ENCODE results near the gene POLR2L.

Gene POLR2L

DNA sequence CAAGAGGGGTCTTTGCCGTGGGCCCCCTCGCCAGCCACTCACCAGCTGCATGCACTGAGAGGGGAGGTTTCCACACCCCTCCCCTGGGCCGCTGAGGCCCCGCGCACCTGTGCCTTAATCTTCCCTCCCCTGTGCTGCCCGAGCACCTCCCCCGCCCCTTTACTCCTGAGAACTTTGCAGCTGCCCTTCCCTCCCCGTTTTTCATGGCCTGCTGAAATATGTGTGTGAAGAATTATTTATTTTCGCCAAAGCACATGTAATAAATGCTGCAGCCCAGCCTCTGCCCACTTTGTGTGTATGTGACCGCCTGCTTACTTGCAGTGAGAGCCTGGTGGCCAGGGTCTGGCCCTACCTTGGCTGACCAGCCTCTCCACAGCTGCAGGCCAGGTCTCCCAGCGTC, 17.4 kb downstream of the POLR2L start:
- no peak for DNase-seq

DNA sequence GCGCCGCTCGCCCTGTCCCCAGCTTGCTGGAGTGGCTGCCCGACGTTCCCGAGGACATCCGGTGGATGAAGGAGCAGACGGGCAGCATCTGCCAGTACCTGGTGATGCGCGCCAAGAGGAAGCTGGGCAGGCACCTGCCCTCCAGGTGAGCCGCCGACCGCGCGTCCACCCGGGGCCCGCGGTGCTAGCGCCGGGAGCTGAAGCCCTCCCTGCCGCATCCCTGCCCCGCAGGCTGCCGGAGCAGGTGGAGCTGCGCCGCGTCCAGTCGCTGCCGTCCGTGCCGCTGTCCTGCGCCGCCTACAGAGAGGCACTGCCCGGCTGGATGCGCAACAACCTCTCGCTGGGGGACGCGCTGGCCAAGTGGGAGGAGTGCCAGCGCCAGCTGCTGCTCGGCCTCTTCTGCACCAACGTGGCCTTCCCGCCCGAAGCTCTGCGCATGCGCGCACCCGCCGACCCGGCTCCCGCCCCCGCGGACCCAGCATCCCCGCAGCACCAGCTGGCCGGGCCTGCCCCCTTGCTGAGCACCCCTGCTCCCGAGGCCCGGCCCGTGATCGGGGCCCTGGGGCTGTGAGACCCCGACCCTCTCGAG, 17.9 kb downstream of the POLR2L start:
- DNase-seq, result no peak

DNA sequence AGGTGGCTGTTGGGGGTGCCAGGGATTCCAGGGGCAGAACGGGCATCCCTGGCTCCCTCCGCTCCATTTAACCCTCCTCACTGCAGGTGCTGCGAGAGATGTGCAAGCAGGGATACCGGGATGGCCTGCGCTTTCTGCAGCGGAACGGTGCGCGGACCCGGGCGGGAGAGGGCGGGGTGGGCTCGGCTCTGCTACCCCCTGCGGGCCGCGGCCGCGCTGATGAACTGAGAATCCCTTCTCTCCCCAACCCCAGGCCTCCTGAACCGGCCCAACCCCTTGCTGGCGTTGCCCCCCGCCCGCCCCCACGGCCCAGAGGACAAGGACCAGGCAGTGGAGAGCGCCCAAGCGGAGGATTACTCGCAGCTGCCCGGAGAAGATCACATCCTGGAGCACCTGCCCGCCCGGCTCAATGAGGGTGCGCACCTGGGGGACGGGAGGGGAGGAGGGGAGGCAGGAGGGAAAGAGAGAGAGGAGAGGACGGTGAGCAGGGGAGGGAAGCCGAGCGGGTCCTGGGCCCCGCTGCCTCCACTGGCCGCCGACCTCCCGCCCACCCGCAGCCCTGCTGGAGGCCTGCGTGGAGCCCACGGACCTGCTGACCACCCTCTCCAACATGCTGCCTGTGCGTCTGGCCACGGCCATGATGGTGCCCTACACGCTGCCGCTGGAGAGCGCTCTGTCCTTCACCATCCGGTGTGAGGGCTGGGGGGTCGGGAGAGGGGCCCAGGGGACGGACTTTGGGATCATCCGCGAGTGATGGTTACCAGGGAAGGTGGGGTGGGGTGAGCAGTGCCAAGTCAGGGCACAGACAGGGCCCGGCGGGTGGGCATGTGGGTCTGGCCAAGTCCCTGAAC, 18.7 kb downstream of the POLR2L start:
- no peak for DNase-seq

DNA sequence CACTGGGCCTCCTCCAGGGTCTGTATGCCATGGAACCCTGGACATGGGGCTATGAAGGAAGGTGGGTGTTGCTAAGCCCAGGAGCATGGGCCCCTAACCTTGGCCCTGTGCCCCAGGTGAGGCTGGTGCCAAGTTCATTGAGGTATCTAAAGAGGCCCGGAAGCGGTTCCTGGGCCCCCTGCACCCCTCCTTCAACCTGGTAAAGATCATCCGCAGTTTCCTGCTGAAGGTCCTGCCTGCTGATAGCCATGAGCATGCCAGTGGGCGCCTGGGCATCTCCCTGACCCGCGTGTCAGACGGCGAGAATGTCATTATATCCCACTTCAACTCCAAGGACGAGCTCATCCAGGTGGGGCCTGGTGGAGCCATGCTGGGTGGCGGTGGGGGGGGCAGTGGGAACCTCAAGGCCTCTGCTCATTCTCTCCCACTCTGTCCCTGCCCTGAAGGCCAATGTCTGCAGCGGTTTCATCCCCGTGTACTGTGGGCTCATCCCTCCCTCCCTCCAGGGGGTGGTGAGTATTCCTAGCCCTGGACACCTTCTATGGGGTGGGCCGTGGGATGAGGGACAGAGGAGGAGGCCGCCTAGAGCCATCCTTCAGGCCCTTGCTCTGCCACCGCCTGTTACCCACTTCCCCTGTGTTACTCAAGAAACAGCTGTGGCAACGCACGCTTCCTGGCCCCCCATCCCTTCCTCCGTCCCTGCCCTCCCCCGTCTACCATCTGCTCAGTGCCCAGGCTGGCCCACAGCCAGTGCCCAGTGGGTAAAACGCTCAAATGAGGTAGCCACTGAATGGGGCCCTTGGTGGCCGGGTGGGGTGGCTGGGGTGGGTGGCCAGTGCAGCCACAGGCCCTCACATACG, 20.6 kb downstream of the POLR2L start:
- no peak for DNase-seq

DNA sequence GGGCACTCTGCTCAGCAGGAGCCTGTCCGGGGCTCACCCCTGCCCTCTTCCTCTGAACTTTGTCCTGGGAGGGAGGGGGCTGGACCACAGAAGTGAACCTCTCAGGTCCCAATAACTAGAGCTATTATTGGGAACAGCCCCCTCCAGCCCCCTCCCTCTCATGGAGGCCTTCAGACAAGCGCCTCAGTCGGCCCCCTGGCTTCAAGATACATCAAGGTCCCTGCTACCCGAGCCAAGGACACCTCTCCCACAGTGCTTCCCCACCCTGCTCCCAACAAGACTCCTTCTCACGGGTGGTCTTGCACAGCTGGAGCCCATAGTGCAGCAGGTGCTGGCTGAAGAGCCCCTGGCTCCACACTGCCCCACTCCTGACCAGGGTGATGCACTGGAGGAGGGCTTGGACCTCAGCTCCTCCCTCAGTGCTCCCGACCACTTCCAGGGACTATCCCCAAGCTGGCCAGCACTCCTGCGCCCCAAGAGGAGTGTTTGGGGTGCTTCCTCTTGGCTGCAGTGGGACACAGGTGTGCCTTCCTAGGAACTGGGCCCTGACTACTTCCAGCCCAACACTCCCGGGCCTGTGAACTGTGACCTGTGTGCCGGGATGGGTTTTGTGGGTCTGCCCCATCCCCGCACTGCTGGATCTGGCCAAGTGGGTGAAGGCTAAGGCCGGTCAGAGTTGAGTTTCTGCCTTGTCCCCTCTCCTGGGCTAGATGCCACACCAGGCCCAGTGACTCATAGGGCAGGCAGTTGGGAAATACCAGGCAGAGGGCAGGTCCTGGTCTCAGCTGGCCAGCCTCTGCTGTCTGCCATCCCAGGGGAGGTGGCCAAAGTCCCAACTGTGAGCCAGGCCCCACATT, 21.4 kb downstream of the POLR2L start:
- no peak for DNase-seq

DNA sequence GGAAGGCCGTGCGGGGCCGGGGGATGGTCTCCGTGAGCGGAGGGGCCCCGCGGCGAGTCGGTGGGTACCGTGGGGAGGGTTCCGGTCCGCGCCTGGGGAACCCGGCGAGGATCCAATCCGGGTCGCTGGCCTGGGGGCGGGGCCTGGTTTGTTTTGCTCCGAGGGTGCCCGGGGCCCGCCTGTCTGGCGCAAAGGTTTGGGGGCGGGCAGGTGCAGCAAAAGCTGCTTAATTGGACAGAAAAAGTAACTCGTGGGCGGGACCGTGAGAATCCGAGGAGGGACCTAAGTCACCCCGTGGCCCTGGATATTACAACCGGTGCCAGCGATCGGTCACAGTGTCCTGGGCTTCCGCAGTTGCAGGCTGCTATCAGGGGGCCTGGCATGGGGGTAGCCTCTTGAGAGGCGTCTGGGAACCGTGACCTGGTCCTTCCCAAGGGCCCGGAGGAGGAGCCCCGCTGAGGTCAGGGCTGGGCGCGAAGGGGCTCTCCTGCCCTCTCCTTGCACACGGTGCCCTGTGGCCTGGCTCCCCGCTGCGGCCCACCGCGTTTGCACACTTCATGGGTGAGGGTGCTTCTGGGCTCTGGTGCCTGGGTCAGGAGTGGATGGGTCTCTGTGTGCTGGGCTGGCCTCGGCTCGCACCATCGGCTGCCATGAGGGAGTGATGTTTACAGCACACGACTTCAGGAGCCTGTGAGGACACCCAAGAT, 22.2 kb downstream of the POLR2L start:
- DNase-seq, result peak; percentile 93

DNA sequence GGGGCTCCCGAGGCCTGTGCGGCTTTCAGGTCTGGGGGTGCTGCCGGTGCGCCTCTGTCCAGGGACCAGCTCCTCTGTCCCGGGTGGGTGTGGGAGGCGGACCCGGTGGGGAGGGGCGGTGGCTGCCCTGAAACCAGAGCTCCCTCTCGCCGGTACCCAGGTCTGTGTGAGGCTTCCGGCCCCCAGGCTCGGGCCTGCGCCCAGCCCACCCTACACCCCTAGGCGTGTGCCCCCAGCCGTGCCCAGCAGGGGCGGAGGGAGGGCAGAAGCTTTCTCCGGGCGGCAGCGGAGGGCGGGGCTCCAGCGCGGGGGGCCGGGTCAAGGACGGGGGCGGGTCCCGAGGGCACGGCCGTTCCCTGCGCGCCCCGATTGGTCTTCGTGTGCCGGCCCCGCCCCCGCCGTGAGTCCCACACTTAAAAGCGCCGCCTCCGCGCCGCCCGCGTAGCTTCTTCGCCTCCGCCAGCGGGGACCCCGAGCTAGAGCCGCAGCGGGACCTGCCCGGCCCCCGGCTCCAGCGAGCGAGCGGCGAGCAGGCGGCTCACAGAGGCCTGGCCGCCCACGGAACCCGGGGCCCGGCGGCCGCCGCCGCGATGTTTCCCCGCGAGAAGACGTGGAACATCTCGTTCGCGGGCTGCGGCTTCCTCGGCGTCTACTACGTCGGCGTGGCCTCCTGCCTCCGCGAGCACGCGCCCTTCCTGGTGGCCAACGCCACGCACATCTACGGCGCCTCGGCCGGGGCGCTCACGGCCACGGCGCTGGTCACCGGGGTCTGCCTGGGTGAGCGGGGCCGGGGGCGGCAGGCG, 23.0 kb downstream of the POLR2L start:
- peak; percentile 93 for DNase-seq

DNA sequence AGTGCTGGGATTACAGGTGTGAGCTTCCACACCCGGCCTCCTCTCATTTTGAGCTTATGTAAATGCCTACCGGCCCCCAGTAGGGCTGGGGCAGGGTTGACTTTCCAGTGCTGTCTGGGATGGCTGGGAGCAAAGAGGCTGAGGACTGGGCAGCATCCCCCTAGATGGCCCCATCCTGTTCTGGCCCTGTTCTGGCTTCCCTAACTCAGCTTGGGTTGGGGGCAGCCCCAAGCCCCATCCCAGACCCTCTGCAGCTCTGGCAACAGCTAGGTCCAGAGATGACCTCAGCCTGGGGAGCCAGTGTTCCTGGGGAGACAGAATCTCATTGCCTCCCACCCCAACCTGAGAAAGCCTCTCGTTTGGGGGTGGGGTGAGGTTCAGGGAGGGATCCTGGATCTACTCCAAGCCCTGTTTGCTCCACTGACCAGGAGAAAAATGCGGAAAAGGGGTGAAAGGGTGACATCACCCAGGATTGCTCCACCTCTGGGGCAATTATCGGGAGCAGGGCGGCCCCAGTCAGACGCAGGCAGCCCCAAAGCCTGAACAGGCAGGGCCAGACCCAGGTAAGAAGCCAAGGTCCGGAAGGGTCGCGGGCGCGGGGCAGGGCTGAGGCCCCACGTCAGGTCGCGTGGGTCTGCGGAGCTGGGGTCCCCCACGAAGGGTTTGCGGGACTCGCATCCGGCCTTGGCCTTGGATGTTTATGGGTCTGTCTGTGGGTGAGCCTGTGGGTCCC, 23.8 kb downstream of the POLR2L start, which contains the start of gene PNPLA2:
TSS of gene PNPLA2 (plus strand) at position 519 of the 733 bp plus-strand sequence. CDS start 805 bp downstream, outside the sequence.
- DNase-seq, result no peak

DNA sequence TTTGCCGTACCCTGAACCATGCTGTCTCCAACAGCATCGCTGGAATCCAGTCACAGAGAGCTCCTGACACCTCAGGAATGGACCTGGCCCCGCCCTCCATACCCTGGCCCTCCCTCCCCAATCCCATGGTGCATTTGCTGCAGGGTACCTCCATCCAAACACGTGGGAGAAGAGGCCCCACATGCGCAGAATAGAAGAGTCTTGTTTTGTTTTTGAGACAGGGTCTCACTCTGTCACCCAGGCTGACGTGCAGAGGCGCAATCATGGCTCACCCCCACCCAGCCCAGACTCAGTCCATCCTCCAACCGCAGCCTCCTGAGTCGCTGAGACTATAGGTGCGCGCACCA, 25.9 kb downstream of the POLR2L start:
- DNase-seq, result no peak

DNA sequence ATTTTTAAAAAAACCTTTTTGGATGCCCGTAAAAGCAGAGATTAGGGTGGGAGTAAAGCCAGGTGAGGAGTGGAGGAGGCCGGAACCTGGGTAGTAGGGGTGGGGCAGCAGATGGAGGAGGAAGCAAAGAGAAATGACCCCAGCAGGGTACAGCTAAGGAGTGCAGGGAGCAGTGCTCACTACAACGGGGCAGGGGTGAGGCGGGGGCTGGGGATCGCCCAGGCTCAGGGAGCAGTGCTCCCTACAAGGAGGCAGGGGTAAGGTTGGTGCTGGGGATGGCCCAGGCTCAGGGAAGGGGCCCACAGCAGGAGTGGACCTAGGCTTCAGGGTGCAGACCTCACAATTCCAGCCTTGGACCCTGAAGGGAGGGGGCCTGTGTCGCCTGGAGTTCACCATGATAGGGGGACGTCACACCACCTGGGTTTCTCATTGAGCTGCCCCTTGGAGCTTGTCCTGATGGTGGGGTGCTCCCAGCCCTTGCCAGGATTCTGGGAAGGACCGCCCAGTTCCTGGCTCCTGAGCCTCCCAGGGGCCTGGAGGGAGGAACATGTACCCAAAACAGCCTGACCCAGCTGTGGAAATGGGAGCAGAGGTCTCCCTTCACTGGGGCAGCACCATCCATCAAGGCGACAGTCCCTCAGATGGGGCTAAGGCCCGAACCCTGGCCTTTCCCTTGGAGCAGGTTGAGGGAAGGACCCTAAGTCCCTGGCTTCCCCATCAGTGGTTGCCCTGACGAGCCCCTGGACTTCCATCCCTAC, 26.5 kb downstream of the POLR2L start:
- DNase-seq, result no peak

DNA sequence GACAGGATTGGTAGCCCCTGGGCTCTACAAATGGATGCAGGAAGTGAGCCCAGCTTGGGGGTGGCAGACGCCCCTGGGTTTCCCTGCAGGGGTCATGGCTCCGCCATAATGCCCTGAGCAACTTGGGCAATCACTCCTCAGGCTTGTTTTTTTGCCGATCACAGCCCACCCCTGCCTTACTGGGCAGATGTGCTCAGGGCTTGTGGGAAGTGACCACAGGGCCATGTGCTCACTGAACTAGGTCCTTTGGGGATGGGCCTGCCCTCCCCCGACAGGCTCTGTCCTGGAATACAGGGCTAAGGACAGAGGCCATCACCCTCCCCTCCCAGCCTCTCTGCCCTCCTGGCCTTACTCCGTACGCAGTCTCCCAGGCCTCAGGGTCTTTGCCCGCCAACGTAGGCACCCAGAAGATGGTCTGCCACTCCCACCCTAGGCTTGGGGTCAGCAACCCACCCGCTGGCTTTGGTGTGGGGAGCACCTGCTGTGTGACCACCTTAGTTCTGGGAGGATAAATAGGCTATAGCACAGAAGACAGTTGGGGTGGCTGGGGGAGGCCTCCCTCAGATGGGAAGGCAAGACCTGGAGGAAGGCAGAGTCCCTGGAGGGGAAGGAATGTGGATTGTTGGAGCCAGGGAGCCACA, 28.8 kb downstream of the POLR2L start:
- DNase-seq, result no peak

DNA sequence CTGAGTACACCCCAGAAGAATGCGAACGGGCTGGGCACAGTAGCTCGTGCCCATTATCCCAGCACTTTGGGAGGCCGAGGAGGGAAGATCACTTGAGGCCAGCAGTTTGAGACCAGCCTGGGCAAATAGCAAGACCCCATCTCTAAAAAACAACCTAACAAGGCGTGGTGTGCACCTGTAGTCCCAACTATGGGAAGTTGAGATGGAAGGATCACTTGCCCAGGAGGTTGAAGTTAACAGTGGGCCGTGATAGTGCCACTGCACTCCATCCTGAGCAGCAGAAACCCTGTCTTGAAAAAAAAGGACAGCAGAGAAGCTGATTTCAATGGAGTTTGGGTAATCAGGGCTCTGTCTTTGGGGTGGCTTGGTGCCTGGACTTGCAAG, 29.3 kb downstream of the POLR2L start:
- DNase-seq, result no peak

DNA sequence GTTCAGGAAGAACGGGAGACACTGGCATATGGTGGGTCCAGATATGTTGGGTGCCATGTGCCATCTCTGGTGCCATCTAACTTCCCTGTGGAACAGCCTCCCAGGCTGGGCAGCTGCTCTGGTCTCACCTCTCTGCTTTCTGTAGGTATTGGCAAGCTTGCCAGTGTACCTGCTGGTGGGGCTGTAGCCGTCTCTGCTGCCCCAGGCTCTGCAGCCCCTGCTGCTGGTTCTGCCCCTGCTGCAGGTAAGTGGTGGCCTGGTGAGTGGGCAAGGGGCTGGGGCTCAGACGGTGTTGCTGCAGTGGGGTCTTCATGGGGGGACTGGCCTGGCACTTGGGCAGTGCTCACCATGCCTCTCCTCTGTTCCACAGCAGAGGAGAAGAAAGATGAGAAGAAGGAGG, 29.9 kb downstream of the POLR2L start:
- DNase-seq, result no peak

DNA sequence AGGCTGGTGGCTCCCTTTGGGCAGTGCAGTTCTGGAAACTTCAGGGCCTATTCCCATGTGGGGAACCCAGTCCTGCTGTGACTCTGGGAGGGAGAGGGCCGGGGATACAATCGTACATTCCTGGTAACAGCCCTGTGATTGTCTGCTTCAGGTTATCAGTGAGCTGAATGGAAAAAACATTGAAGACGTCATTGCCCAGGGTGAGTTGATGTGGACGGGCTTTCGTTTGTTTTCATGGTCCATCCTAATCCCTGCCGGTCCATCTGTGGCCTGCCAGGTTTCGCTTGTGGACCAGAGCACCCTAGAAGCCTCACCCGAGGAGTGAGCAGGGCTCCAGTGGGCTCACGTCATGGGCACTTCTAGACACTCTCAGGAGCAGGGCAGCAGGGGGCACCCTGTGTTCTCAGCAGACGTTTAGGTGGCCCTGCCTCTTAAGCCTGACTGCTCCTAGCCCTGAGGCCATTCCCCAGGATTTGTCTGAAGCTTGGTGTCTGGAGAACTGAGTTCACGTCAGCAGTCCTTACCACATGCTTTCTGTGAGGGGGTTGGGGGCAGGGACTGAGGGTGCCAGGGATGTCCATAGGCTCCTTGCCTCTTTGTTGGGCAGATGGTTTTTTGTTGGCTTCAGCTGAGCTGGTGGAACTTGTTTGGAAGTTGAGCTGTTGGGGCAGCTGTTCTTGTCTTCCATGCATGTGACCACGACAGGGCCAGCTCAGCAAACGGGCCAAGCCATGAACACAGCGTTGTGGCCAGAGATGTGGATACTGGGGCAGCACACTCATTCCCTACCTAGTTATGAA, 30.7 kb downstream of the POLR2L start:
- no peak for DNase-seq

DNA sequence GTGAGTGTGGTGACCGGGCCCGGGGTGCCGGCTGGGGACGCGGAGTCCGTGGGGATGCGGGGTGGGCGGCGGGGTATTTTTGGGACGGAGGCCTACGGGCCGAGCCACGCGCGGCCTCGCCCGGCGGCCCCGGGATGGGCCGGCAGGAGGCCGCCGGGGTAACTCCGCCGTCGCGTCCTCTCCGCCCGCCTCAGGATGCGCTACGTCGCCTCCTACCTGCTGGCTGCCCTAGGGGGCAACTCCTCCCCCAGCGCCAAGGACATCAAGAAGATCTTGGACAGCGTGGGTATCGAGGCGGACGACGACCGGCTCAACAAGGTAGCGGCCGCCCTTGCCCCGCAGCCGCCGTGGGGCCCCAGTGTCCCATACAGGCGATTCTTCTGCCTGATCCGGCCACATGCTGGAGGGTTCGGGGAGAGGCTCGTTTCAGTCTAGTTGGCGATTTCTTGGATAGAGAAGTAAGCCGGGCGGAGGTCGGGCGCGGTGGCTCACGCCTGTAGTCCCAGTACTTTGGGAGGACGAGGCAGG, 32.2 kb downstream of the POLR2L start:
- no peak for DNase-seq

DNA sequence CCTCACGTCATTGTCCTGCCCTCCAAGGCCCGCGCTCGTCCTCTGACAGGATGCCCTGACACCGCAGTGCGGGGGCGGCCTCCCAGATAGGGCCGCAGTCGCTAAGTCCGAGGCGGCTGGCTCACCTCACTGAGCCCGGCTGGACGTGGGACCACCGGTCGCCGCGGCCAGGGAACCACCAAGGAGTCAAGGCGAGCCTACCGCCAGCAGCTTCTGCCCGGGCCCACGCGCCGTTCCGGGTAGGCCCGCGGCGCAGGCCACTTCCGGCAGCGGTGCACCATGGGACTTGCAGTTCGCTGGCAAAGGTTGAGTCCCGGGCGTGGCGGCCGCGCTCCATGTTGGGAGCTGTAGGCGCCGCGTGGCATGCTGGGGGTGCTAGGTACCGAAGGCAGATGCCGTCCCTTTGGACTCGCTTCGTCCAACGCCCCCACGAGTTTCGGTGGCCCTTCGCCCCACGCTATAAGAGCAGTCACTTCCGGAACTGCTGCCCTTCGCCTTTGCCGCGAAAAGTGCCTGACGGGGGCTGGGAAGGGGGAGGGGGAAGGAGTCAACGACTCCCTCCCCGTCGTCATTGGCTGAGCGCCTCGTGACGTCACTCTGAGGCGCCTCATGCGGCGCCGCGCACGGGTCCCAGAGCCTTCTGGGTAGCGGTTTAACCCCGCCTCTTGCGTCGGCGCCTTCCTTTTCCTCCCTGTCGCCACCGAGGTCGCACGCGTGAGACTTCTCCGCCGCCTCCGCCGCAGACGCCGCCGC, 32.9 kb downstream of the POLR2L start, which contains the start of gene RPLP2:
TSS of gene RPLP2 (plus strand) at position 681 of the 753 bp plus-strand sequence. CDS start 268 bp downstream, outside the sequence.
- peak; percentile 99 for DNase-seq

Measured in activated CD8-positive, alpha-beta memory T cell treated with anti-CD3 and anti-CD28 coated beads, Interleukin-2, amount 50 U/mL, for 4 hours (primary cell).